ENCODE measurements around the gene SORT1. TPM values are rescaled to one million over a fixed set of nuclear protein-coding genes. Genes with fewer than 3 reads are reported as not detected.

SORT1 gene
- polyA plus RNA-seq, 1 of the 3 experiments (the other 2 are of a cell fraction) = 8.5 TPM

DNA sequence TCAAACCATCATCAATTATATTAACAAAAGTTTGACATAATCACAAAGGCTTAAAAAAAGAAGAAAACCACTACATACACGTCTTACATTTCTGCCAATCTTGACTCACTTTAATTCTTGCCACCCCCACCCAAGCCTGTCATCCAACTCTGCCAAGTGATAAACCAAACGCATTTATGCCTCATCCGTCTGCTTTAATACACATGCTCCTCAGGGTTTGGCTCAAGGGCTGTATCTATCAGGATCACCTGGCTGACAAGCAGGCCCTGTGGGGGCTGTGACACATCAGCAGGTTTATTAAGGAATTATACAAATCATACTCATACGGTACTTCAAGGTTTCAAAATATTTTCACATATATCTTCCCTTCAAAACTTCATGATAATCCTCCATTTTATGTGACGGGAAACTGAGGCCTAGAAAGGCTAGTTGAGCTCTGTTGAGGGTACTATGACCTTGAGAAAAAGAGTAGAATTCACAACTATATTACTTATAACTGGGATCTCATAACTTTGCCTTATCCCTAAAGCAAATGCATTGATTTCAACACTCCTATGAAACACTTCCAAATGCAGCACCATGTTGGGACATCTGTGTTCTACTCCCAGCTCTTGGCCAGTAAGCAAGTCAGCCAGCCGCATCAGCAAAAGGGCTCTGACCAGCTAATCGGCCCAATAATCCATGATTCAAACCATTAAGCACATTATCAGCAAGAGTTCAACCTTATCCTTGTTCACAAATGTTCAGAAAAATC is 8.7 kb downstream of the SORT1 start:
- Histone ChIP-seq H3K9ac (no peak overlapping the region), H4K20me1 (ENCODE audit: insufficient read depth) (no peaks in the 10 kb centered on the region), H3K4me3 (ENCODE audit: low read depth in 2 of 2, low read length in 1 of 2) (no peak overlapping the region), H3K4me2 (no peak overlapping the region), H3K27me3 (ENCODE audit: insufficient read depth) (no peaks in the 10 kb centered on the region), H3K9me2 (no peaks in the 10 kb centered on the region), H3K27ac (ENCODE audit: low read depth in 2 of 2, low read length in 1 of 2) (no peak overlapping the region), H3K9me3 (no peaks in the 10 kb centered on the region), H3K79me2 (ENCODE audit: insufficient read depth) (peaks cover 32% of the 10 kb centered on the region; the same call in 1 of the 2 replicates), H3K36me3 (replicated peaks in 1 of 2; ENCODE audit: control insufficient read depth in 1 of 2, insufficient read depth in 2 of 2, low read length in 1 of 2) (no peaks in the 10 kb centered on the region), H3K4me1 (ENCODE audit: control insufficient read depth in 1 of 2, insufficient read depth in 2 of 2, low read depth in 1 of 2, low read length in 1 of 2) (peaks cover 4 to 18% of the 10 kb centered on the region in 2 experiments; a peak in 3 of 4 replicates), H3F3A (replicated peaks; ENCODE audit: insufficient read depth) (peaks cover 4% of the 10 kb centered on the region), H2AFZ (ENCODE audit: low read depth) (no peak overlapping the region)
- ChIA-PET CTCF (interaction anchor here (0.7 to 2.8 kb wide), 4 partner anchors 10 to 125 kb away, joined by 3 to 17 read pairs (median 8); partner anchors contain the start of gene SORT1), POLR2A (no interaction called here)
- WGBS (ENCODE audit: low lambda C conversion rate) = 79% methylated on average over 7 of the region's 7 CpGs
- TF ChIP-seq TEAD4 (IDR thresholded peaks at IDR 0.05; ENCODE audit: borderline replicate concordance, insufficient read depth) (no peak), TCF12 (IDR thresholded peaks at IDR 0.05) (no peak), FOXM1 (IDR thresholded peaks at IDR 0.05; ENCODE audit: low read depth) (no peak), SIN3A (IDR thresholded peaks at IDR 0.05; ENCODE audit: borderline replicate concordance, low read depth, low read length) (no peak)
- TF ChIP-seq, protein P1, sequence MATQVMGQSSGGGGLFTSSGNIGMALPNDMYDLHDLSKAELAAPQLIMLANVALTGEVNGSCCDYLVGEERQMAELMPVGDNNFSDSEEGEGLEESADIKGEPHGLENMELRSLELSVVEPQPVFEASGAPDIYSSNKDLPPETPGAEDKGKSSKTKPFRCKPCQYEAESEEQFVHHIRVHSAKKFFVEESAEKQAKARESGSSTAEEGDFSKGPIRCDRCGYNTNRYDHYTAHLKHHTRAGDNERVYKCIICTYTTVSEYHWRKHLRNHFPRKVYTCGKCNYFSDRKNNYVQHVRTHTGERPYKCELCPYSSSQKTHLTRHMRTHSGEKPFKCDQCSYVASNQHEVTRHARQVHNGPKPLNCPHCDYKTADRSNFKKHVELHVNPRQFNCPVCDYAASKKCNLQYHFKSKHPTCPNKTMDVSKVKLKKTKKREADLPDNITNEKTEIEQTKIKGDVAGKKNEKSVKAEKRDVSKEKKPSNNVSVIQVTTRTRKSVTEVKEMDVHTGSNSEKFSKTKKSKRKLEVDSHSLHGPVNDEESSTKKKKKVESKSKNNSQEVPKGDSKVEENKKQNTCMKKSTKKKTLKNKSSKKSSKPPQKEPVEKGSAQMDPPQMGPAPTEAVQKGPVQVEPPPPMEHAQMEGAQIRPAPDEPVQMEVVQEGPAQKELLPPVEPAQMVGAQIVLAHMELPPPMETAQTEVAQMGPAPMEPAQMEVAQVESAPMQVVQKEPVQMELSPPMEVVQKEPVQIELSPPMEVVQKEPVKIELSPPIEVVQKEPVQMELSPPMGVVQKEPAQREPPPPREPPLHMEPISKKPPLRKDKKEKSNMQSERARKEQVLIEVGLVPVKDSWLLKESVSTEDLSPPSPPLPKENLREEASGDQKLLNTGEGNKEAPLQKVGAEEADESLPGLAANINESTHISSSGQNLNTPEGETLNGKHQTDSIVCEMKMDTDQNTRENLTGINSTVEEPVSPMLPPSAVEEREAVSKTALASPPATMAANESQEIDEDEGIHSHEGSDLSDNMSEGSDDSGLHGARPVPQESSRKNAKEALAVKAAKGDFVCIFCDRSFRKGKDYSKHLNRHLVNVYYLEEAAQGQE (IDR thresholded peaks at IDR 0.05; ENCODE audit: low read depth, low read length) = no peak
- TF ChIP-seq, protein P2, sequence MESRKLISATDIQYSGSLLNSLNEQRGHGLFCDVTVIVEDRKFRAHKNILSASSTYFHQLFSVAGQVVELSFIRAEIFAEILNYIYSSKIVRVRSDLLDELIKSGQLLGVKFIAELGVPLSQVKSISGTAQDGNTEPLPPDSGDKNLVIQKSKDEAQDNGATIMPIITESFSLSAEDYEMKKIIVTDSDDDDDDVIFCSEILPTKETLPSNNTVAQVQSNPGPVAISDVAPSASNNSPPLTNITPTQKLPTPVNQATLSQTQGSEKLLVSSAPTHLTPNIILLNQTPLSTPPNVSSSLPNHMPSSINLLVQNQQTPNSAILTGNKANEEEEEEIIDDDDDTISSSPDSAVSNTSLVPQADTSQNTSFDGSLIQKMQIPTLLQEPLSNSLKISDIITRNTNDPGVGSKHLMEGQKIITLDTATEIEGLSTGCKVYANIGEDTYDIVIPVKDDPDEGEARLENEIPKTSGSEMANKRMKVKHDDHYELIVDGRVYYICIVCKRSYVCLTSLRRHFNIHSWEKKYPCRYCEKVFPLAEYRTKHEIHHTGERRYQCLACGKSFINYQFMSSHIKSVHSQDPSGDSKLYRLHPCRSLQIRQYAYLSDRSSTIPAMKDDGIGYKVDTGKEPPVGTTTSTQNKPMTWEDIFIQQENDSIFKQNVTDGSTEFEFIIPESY (IDR thresholded peaks at IDR 0.05; ENCODE audit: borderline replicate concordance, low read depth) = no peak
- no peak for DNase-seq

DNA sequence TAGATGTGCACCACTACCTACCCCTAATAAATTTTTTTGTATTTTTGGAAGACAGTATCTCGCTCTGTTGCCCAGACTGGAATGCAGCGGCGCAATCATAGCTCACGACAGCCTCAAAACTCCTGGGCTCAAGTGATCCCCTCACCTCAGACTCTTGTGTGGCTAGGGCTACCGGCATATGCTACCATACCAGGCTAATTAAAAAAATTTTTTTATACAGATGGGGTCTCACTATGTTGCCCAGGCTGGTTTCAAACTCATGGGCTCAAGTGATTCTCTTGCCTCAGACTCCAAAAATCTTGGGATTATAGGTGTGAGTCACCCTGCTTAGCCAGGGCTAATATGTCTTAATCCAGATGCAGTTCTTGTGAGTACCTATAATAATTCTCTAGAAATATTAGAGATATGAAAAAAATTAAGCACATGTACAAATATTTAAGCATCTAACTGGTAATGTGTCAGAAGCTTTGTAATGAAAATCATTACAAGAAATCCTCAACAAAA is 9.5 kb downstream of the SORT1 start:
- TF ChIP-seq NRF1 (IDR thresholded peaks at IDR 0.05; ENCODE audit: low read depth, low read length) (no peak), YY1 (IDR thresholded peaks at IDR 0.05; ENCODE audit: low read depth) (no peak), ELF1 (IDR thresholded peaks at IDR 0.05) (no peak), EP300 (IDR thresholded peaks at IDR 0.05; ENCODE audit: borderline replicate concordance in 1 of 2, low read depth in 1 of 2, low read length in 1 of 2) (no peak)
- TF ChIP-seq, protein P3, sequence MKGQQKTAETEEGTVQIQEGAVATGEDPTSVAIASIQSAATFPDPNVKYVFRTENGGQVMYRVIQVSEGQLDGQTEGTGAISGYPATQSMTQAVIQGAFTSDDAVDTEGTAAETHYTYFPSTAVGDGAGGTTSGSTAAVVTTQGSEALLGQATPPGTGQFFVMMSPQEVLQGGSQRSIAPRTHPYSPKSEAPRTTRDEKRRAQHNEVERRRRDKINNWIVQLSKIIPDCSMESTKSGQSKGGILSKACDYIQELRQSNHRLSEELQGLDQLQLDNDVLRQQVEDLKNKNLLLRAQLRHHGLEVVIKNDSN (IDR thresholded peaks at IDR 0.05; ENCODE audit: borderline replicate concordance, low read depth) = no peak
- TF ChIP-seq, protein P4, sequence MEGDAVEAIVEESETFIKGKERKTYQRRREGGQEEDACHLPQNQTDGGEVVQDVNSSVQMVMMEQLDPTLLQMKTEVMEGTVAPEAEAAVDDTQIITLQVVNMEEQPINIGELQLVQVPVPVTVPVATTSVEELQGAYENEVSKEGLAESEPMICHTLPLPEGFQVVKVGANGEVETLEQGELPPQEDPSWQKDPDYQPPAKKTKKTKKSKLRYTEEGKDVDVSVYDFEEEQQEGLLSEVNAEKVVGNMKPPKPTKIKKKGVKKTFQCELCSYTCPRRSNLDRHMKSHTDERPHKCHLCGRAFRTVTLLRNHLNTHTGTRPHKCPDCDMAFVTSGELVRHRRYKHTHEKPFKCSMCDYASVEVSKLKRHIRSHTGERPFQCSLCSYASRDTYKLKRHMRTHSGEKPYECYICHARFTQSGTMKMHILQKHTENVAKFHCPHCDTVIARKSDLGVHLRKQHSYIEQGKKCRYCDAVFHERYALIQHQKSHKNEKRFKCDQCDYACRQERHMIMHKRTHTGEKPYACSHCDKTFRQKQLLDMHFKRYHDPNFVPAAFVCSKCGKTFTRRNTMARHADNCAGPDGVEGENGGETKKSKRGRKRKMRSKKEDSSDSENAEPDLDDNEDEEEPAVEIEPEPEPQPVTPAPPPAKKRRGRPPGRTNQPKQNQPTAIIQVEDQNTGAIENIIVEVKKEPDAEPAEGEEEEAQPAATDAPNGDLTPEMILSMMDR (IDR thresholded peaks at IDR 0.05) = no peak
- WGBS (ENCODE audit: low lambda C conversion rate) = 95% methylated on average over 5 of the region's 5 CpGs
- Histone ChIP-seq H3K9me2 (no peaks in the 10 kb centered on the region), H3K9ac (no peak overlapping the region), H3K4me2 (no peak overlapping the region), H3F3A (replicated peaks; ENCODE audit: insufficient read depth) (peaks cover 4% of the 10 kb centered on the region), H3K79me2 (ENCODE audit: insufficient read depth) (peaks cover 32% of the 10 kb centered on the region; the same call in 1 of the 2 replicates), H3K27ac (ENCODE audit: low read depth in 2 of 2, low read length in 1 of 2) (no peak overlapping the region), H3K4me3 (ENCODE audit: low read depth in 2 of 2, low read length in 1 of 2) (no peak overlapping the region), H3K4me1 (ENCODE audit: control insufficient read depth in 1 of 2, insufficient read depth in 2 of 2, low read depth in 1 of 2, low read length in 1 of 2) (peaks cover 8 to 21% of the 10 kb centered on the region in 2 experiments; a peak in 3 of 4 replicates), H3K27me3 (ENCODE audit: insufficient read depth) (no peaks in the 10 kb centered on the region), H4K20me1 (ENCODE audit: insufficient read depth) (no peaks in the 10 kb centered on the region), H2AFZ (ENCODE audit: low read depth) (no peak overlapping the region), H3K9me3 (no peaks in the 10 kb centered on the region), H3K36me3 (replicated peaks in 1 of 2; ENCODE audit: control insufficient read depth in 1 of 2, insufficient read depth in 2 of 2, low read length in 1 of 2) (no peaks in the 10 kb centered on the region)
- ChIA-PET CTCF (interaction anchor here (1.9 to 5.9 kb wide), 2 partner anchors 10 to 111 kb away, joined by 10 to 30 read pairs; partner anchors contain the start of gene SORT1), POLR2A (no interaction called here)
- DNase-seq = no peak
